CD14-positive monocyte (primary cell): ENCODE results near the gene PLAAT3. TPM values are rescaled to one million over a fixed set of nuclear protein-coding genes. Genes with fewer than 3 reads are reported as not detected.
A peak's percentile ranks its signal among the peaks of the same experiment; 100 is the strongest.

ENCODE experiments used
- DNase-seq, 3 donors: peaks; one replicate each; pipeline ENCODE4 v3.0.0-alpha.2; 2011 to 2022
- H2AFZ ChIP-seq: 2 replicates; pipeline ENCODE4 v1.6.0; 2012; ENCODE audit warnings: mild to moderate bottlenecking, low read depth, low read length, inconsistent platforms; ENCODE audit not compliant: insufficient read depth, poor library complexity, severe bottlenecking
- H3K27ac ChIP-seq, 2 donors: 1 replicate in 1 of 2; 2 replicates in 1 of 2; pipeline ENCODE4 v1.5.1; 2012 to 2013; ENCODE audit warnings: low read length in 2 of 2, control low read depth in 1 of 2, inconsistent platforms in 1 of 2, low read depth in 1 of 2, mild to moderate bottlenecking in 1 of 2
- H3K27me3 ChIP-seq, 2 donors: one replicate each; pipeline versions ENCODE4 v1.6.0 to v1.6.1; 2011 to 2013; ENCODE audit warnings: low read length in 2 of 2; ENCODE audit not compliant: control insufficient read depth in 2 of 2, insufficient read depth in 2 of 2
- H3K36me3 ChIP-seq, 2 donors: replicated peaks in 1 of 2; 1 replicate in 1 of 2; 2 replicates in 1 of 2; pipeline versions ENCODE4 v1.5.1 to v1.6.1; 2012 to 2013; ENCODE audit warnings: low read length in 2 of 2, control low read depth in 1 of 2, inconsistent platforms in 1 of 2, mild to moderate bottlenecking in 1 of 2; ENCODE audit not compliant: insufficient read depth in 2 of 2, control insufficient read depth in 1 of 2
- H3K4me1 ChIP-seq, 2 donors: 1 replicate in 1 of 2; 2 replicates in 1 of 2; pipeline versions ENCODE4 v1.5.1 to v1.6.1; 2012 to 2013; ENCODE audit warnings: low read length in 2 of 2, control low read depth in 1 of 2, inconsistent platforms in 1 of 2, mild to moderate bottlenecking in 1 of 2, moderate library complexity in 1 of 2; ENCODE audit not compliant: insufficient read depth in 2 of 2, control insufficient read depth in 1 of 2
- H3K4me2 ChIP-seq: replicated peaks from 2 replicates; pipeline ENCODE3; 2012; ENCODE audit warnings: low read length, moderate library complexity, mild to moderate bottlenecking; ENCODE audit not compliant: poor library complexity, severe bottlenecking; ENCODE audit errors: extremely low read depth
- H3K4me3 ChIP-seq, 3 experiments: fragments of 200-600 bp in 1 of 3; sonication (generic) in 1 of 3; replicated peaks in 1 of 3; 1 replicate in 2 of 3; 2 replicates in 1 of 3; pipeline ENCODE4 v1.5.1; 2011 to 2013; ENCODE audit warnings: low read length in 3 of 3, mild to moderate bottlenecking in 3 of 3, control low read depth in 2 of 3, low read depth in 2 of 3, inconsistent platforms in 1 of 3, moderate library complexity in 1 of 3
- H3K79me2 ChIP-seq: 2 replicates; pipeline ENCODE4 v1.6.0; 2012; ENCODE audit warnings: mild to moderate bottlenecking, control low read depth, inconsistent platforms, low read length, moderate library complexity; ENCODE audit not compliant: insufficient read depth
- H3K9ac ChIP-seq: 2 replicates; pipeline ENCODE4 v1.6.0; 2017; ENCODE audit warnings: low read length, mild to moderate bottlenecking; ENCODE audit not compliant: insufficient read depth, poor library complexity, severe bottlenecking
- H3K9me3 ChIP-seq, 2 donors: replicated peaks in 1 of 2; 1 replicate in 1 of 2; 2 replicates in 1 of 2; pipeline versions ENCODE4 v1.5.1 to v1.6.1; 2012 to 2013; ENCODE audit warnings: low read length in 2 of 2, control low read depth in 1 of 2; ENCODE audit not compliant: control insufficient read depth in 1 of 2, insufficient read depth in 1 of 2
- H4K20me1 ChIP-seq: 2 replicates; pipeline ENCODE4 v1.6.0; 2012; ENCODE audit warnings: mild to moderate bottlenecking, low read length, control low read depth, moderate library complexity; ENCODE audit not compliant: insufficient read depth
- H3K27ac Mint-ChIP-seq, 7 donors: one replicate each; pipeline ENCODE4 v1.8.0; 2020; ENCODE audit warnings: mild to moderate bottlenecking in 7 of 7, mixed read lengths in 7 of 7, moderate library complexity in 6 of 7, inconsistent platforms in 2 of 7
- H3K27me3 Mint-ChIP-seq, 3 donors: one replicate each; pipeline ENCODE4 v1.8.0; 2021 to 2022; ENCODE audit warnings: low read depth in 3 of 3, mild to moderate bottlenecking in 3 of 3, mixed read lengths in 3 of 3, moderate library complexity in 3 of 3, inconsistent platforms in 1 of 3
- H3K36me3 Mint-ChIP-seq, 2 donors: one replicate each; pipeline ENCODE4 v1.8.0; 2020; ENCODE audit warnings: mixed read lengths in 2 of 2, inconsistent platforms in 1 of 2, mild to moderate bottlenecking in 1 of 2
- H3K4me1 Mint-ChIP-seq: one replicate; pipeline ENCODE4 v1.8.0; 2020; ENCODE audit warnings: mild to moderate bottlenecking, mixed read lengths
- H3K4me3 Mint-ChIP-seq, 2 donors: one replicate each; pipeline ENCODE4 v1.8.0; 2020; ENCODE audit warnings: mild to moderate bottlenecking in 2 of 2, mixed read lengths in 2 of 2, moderate library complexity in 1 of 2
- H3K9me3 Mint-ChIP-seq, 7 donors: one replicate each; pipeline ENCODE4 v1.8.0; 2020 to 2022; ENCODE audit warnings: mixed read lengths in 7 of 7, mild to moderate bottlenecking in 6 of 7, moderate library complexity in 6 of 7, inconsistent platforms in 2 of 7
- WGBS: methylation state at CpG from one replicate; pipeline ENCODE4 v1.1.5; 2013; ENCODE audit warnings: missing lambda C conversion rate; ENCODE audit not compliant: insufficient coverage; 5-methylcytosine and 5-hydroxymethylcytosine counted together
- intact Hi-C, 2 donors: fragments of 100-400 bp; cut with micrococcal nuclease; formaldehyde crosslinking; loops; one replicate each; pipeline versions ENCODE4 v1.15.0 to v1.15.1; 2023
- polyA plus RNA-seq, 3 donors: library from polyadenylated mRNA; depleted of rRNA in 1 of 3; unstranded in 2 of 3; stranded (reverse) in 1 of 3; fragments of 300-500 nt in 2 of 3; fragments of >200 nt in 1 of 3; fragmentation: Illumina TruSeq in 2 of 3; gene quantifications; 1 replicate in 2 of 3; 2 replicates in 1 of 3; pipeline ENCODE4 v1.2.3, GENCODE V29; 2012 to 2021
- TF ChIP-seq, protein P1 (sequence below): fragments of 200-600 bp; IDR thresholded peaks from one replicate; pipeline ENCODE4 v1.8.0; 2022; ENCODE audit warnings: antibody characterized with exemption, mild to moderate bottlenecking

PLAAT3 gene
- polyA plus RNA-seq, 3 donors = 20.2 to 67.3 (median 34.2) TPM

DNA sequence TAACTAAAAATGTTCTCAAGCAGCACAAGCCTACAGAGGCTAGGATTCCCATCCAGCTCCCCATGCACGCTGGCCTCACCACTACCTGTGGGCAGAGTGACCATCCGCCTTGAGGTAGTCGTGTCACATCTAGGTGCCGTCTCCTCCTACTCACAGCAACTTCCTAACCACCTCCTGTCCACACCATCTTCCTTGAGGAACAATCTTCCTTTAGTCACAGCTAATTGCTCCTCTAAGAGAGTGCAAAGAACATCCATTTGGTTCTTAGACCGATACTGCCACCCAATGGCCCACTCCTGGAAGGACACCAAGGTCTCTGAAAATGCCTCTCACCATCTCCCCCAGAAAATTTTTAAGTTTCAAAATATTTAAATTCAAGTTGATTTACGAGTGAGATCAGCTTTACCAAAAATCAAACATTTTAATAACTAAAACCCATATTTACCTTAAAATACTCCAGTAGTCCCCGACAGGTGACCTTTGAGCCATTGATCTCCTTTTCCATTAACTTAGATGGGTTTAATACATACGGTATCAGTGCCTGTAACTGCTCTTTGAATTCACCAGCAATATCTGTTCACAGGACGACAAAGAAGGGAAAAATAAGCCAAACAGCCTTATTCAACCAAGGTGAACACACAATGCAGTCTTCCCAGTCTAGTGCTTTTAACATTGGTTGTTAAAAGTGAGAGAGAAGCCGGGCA, 21.7 kb upstream of the PLAAT3 start:
- TF ChIP-seq, protein P1, sequence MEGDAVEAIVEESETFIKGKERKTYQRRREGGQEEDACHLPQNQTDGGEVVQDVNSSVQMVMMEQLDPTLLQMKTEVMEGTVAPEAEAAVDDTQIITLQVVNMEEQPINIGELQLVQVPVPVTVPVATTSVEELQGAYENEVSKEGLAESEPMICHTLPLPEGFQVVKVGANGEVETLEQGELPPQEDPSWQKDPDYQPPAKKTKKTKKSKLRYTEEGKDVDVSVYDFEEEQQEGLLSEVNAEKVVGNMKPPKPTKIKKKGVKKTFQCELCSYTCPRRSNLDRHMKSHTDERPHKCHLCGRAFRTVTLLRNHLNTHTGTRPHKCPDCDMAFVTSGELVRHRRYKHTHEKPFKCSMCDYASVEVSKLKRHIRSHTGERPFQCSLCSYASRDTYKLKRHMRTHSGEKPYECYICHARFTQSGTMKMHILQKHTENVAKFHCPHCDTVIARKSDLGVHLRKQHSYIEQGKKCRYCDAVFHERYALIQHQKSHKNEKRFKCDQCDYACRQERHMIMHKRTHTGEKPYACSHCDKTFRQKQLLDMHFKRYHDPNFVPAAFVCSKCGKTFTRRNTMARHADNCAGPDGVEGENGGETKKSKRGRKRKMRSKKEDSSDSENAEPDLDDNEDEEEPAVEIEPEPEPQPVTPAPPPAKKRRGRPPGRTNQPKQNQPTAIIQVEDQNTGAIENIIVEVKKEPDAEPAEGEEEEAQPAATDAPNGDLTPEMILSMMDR = peak; percentile 90
- peaks cover 26% of the 10 kb centered on the region for H3K79me2 ChIP-seq
- Mint-ChIP-seq H3K27me3 (peaks cover 0 to 3% (median 0%) of the 10 kb centered on the region in 3 donors), H3K4me1 (peaks cover 33% of the 10 kb centered on the region), H3K9me3 (peaks cover 0 to 4% (median 0%) of the 10 kb centered on the region in 7 donors), H3K4me3 (no peak overlapping the region), H3K36me3 (peaks cover 39 to 53% of the 10 kb centered on the region in 2 donors), H3K27ac (peak overlapping the region in 6 of 7 donors; percentile 26 to 80 (median 51))
- peaks cover 10 to 42% of the 10 kb centered on the region in 2 donors for H3K36me3 ChIP-seq
- peak; percentile 60 to 75 (median 72) for DNase-seq
- H3K9ac ChIP-seq = no peak overlapping the region
- no peaks in the 10 kb centered on the region for H3K27me3 ChIP-seq
- no peaks in the 10 kb centered on the region for H3K9me3 ChIP-seq
- intact Hi-C loops = loop anchor here (1.0 to 2.0 kb wide), 3 partner anchors 43 to 157 kb away; no protein-coding TSS in a partner anchor
- no peak overlapping the region for H3K27ac ChIP-seq
- 71% methylated on average over 7 of the region's 10 CpGs for WGBS
- H2AFZ ChIP-seq = no peak overlapping the region
- H3K4me2 ChIP-seq = no peak overlapping the region
- H3K4me3 ChIP-seq = no peak overlapping the region
- no peaks in the 10 kb centered on the region for H4K20me1 ChIP-seq
- H3K4me1 ChIP-seq = peaks cover 33 to 40% of the 10 kb centered on the region in 2 donors

DNA sequence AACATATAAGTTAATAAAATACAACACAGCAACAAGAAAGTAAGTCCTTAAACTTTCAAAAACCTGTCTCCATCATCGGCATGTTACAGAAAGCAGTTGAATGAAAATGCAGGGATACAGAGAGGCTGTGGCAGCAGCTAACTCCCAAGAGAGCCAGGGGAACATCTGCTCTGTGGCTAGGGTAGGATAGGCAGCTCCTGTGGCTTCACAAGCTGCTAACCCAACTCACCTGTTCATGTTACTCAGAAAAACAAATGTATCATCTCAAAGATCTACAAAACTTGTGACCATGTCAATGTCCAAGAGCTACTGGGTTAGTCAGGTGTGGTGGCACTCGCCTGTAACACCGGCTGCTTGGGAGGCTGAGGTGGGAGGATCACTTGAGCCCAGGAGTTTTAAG, 15.2 kb upstream of the PLAAT3 start:
- Mint-ChIP-seq H3K27me3 (peaks cover 0 to 7% (median 0%) of the 10 kb centered on the region in 3 donors), H3K9me3 (peaks cover 0 to 4% (median 0%) of the 10 kb centered on the region in 7 donors), H3K36me3 (peaks cover 40 to 49% of the 10 kb centered on the region in 2 donors), H3K4me1 (peaks cover 40% of the 10 kb centered on the region), H3K4me3 (no peak overlapping the region), H3K27ac (no peak overlapping the region)
- Histone ChIP-seq H3K79me2 (peaks cover 3% of the 10 kb centered on the region), H3K4me2 (no peak overlapping the region), H3K9ac (no peak overlapping the region), H4K20me1 (no peaks in the 10 kb centered on the region), H3K27ac (peak overlapping the region in 1 of 2 donors; percentile 11), H3K27me3 (no peaks in the 10 kb centered on the region), H3K9me3 (no peaks in the 10 kb centered on the region), H3K4me1 (peaks cover 32 to 47% of the 10 kb centered on the region in 2 donors), H3K36me3 (peaks cover 24 to 41% of the 10 kb centered on the region in 2 donors), H2AFZ (no peak overlapping the region), H3K4me3 (no peak overlapping the region)
- TF ChIP-seq, protein P1 = no peak
- intact Hi-C loops = loop anchor here in 1 of 2 donors (10.0 kb wide), 1 partner anchor 125 kb away; the partner anchor contains the start of gene LGALS12
- no peak for DNase-seq
- WGBS = no CpG with 5 or more reads among the region's 3 CpGs
